Activated effector memory CD4-positive, alpha-beta T cell treated with anti-CD3 and anti-CD28 coated beads, Interleukin-2, amount 50 U/mL, for 16 hours (primary cell): ENCODE measurements around the gene AMD1.
A peak's percentile ranks its signal among the peaks of the same experiment; 100 is the strongest.

Source experiments
- DNase-seq: peaks from one replicate; pipeline ENCODE4 v3.0.0-alpha.2; 2020

Gene AMD1

DNA sequence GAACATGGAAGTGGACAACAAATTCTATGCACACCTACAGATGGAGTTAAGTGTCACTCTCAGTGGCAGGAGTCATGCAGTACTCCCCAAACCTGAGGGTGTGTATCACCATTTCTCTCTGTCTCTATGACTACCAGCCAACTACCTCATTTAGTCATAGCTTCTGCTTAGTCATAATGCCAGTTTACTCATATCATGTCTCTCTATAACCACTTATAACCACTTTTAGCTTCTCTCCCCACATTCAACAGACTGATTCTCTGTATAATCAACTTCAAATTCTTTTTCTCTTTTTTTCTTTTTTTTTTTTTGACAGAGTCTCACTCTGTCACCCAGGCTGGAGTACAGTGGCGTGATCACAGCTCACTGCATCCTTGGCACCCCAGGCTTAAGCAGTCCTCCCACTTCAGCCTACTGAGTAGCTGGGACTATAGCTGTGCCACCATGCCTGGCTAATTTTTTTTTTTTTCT, 70.1 kb downstream of the AMD1 start:
- DNase-seq = peak; percentile 77
